ENCODE results near the gene EOMES.

The EOMES gene

DNA sequence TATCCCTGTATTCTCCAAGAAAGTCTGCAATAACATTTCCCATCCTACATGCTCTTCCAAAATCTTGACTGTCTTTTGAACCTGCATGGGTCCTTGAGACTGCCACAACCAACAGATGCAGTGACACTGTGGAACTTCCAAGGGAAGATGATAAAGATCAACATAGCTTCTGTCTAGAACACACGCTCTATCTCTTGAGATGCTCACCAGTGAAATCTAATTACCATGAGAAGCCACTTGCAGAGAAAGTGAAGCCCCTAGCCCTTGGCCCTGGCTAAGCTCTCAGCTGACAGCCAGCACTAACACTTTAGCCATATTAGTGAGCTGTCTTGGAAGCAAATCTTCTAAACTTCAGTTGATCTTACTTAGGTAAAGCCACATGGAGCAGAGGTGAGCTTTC, 36.6 kb downstream of the EOMES start:
- Mint-ChIP-seq H3K27ac (no peak overlapping the region), H3K4me3 (no peak overlapping the region), H3K27me3 (ENCODE audit: low read depth) (no peaks in the 10 kb centered on the region), H3K4me1 (peaks cover 5% of the 10 kb centered on the region), H3K9me3 (peaks cover 12% of the 10 kb centered on the region), H3K36me3 (ENCODE audit: low read depth) (no peaks in the 10 kb centered on the region)
- TF ChIP-seq, protein P1, sequence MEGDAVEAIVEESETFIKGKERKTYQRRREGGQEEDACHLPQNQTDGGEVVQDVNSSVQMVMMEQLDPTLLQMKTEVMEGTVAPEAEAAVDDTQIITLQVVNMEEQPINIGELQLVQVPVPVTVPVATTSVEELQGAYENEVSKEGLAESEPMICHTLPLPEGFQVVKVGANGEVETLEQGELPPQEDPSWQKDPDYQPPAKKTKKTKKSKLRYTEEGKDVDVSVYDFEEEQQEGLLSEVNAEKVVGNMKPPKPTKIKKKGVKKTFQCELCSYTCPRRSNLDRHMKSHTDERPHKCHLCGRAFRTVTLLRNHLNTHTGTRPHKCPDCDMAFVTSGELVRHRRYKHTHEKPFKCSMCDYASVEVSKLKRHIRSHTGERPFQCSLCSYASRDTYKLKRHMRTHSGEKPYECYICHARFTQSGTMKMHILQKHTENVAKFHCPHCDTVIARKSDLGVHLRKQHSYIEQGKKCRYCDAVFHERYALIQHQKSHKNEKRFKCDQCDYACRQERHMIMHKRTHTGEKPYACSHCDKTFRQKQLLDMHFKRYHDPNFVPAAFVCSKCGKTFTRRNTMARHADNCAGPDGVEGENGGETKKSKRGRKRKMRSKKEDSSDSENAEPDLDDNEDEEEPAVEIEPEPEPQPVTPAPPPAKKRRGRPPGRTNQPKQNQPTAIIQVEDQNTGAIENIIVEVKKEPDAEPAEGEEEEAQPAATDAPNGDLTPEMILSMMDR (IDR thresholded peaks at IDR 0.05; ENCODE audit: unreplicated experiment in 3 of 3): no peak

DNA sequence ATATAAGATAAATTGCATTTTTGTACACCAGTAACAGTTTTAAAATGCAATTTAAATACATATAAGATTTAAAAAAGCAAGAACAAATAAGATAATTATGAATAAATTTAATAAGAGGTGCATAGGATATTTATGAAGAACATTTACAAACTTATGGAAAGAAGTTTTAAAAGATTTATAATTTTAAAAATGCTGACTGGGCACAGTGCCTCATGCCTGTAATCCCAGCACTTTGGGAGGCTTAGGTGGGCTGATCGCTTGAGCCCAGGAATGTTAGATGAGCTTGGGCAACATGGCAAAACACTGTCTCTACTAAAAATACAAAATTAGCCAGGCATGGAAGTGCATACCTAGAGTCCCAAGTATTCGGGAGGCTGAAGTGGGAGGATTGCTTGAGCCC, 37.8 kb downstream of the EOMES start:
- TF ChIP-seq, protein P1 (IDR thresholded peaks at IDR 0.05; ENCODE audit: unreplicated experiment in 3 of 3): no peak
- Mint-ChIP-seq H3K27me3 (ENCODE audit: low read depth) (no peaks in the 10 kb centered on the region), H3K27ac (no peak overlapping the region), H3K9me3 (peaks cover 2% of the 10 kb centered on the region), H3K4me1 (peaks cover 5% of the 10 kb centered on the region), H3K36me3 (ENCODE audit: low read depth) (no peaks in the 10 kb centered on the region), H3K4me3 (no peak overlapping the region)

DNA sequence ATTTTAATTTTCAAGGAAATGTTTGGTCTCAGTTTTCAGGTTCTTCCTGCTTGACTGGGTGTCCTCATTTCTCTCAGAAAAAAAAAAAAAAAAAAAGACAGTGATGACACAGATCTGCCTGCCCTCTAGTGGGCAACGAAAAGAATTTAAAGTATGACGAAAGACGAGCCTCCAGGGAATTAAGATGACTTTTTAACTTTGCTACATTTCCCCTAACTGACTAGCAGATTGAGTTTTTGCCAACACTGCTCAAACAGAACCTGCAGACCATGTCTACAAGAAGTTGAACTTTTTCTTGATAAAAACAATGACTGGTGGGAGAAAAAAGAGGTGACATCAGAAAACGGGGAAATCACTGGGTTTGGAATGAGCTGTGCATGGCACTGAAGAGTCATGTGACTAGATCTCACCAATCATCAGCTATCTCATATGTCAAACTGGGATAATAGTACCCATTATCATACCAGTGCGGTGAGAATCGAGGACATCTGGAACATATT, 40.8 kb downstream of the EOMES start:
- peaks cover 5% of the 10 kb centered on the region for H3K4me1 Mint-ChIP-seq
- H3K36me3 Mint-ChIP-seq (ENCODE audit: low read depth): no peaks in the 10 kb centered on the region
- H3K4me3 Mint-ChIP-seq: peak overlapping the region; percentile 15 to 60 (median 46)
- no peaks in the 10 kb centered on the region for H3K27me3 Mint-ChIP-seq (ENCODE audit: low read depth)
- H3K27ac Mint-ChIP-seq: no peak overlapping the region
- H3K9me3 Mint-ChIP-seq: no peaks in the 10 kb centered on the region
- TF ChIP-seq, protein P1 (IDR thresholded peaks at IDR 0.05; ENCODE audit: unreplicated experiment in 3 of 3): peak; percentile 66 to 72 (median 72)

DNA sequence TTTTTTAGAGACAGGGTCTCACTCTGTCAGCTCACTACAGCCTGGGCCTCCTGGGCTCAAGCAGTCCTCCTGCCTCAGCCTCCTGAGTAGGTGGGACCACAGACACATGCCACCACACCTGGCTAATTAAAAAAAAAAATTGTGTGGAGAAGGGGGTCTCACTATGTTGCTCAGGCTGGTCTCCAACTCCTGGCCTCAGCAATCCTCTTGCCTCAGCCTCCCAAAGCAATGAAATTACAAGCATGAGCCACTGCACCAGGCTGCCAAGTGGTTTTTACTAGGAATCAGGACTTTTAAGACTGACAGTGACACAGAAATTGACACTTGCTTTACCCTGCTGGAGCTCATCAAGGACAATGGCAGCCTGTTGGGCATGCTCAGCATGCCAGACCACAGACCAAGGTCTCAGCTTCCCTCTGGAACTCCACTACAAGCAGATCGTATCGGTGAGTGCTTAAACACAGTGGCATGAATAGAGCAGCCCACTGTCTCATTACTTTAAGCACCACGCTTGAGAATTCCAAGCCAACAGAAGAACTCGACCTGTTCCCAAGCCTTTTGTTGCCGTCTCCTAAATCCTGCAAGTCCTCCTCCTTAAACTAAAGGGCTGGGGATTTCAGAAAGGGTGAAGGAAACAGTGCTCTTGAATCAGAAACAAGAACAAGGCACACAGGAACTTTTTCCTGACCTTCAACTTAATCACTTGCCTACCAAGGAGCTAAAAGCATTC, 41.4 kb downstream of the EOMES start:
- TF ChIP-seq, protein P1 (IDR thresholded peaks at IDR 0.05; ENCODE audit: unreplicated experiment in 3 of 3): no peak
- Mint-ChIP-seq H3K27me3 (ENCODE audit: low read depth) (no peaks in the 10 kb centered on the region), H3K9me3 (no peaks in the 10 kb centered on the region), H3K36me3 (ENCODE audit: low read depth) (no peaks in the 10 kb centered on the region), H3K4me3 (no peak overlapping the region), H3K27ac (no peak overlapping the region), H3K4me1 (peaks cover 5% of the 10 kb centered on the region)

DNA sequence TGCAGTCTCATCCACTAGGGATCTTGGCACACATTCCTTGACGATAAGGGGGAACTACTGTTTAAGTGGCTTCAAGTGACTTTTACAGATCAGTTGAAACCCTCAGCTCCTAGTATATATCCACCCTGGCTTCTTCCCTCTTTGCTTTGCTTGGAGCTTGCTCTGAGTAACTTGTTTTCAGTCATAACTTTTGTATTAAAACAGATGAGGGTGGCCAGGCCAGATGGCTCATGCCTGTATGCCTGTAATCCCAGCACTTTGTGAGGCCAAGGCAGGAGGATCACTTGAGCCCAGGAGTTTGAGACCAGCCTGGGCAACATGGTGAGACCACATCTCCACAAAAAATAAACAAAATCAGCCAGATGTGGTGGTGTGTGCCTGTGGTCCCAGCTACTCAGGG, 42.4 kb downstream of the EOMES start:
- Mint-ChIP-seq H3K4me3 (no peak overlapping the region), H3K4me1 (peaks cover 5% of the 10 kb centered on the region), H3K36me3 (ENCODE audit: low read depth) (no peaks in the 10 kb centered on the region), H3K9me3 (no peaks in the 10 kb centered on the region), H3K27me3 (ENCODE audit: low read depth) (no peaks in the 10 kb centered on the region), H3K27ac (no peak overlapping the region)
- TF ChIP-seq, protein P1 (IDR thresholded peaks at IDR 0.05; ENCODE audit: unreplicated experiment in 3 of 3): no peak

DNA sequence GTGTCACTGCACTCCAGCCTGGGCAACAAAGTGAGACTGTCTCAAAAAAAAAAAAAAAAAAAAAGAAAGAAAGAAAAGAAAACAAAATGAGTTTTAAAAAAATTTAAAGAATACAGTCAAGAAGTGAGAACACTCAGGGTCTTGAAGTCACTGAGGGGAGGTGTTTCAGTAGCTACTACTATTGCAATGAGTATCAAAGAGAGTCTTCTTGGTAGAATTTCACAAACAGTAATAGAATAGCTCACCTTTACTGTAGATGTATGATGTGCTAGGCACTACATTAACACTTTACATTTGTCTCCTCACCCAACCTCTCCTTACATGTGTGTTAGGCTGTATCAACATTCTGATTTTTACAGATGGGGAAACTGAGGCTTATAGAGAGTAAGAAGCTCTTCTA, 43.9 kb downstream of the EOMES start:
- H3K4me1 Mint-ChIP-seq: peaks cover 5% of the 10 kb centered on the region

More for the DNA sequence above, 43.9 kb downstream of the EOMES start:
- H3K4me3 Mint-ChIP-seq: no peak overlapping the region
- no peaks in the 10 kb centered on the region for H3K36me3 Mint-ChIP-seq (ENCODE audit: low read depth)
- no peaks in the 10 kb centered on the region for H3K27me3 Mint-ChIP-seq (ENCODE audit: low read depth)
- TF ChIP-seq, protein P1 (IDR thresholded peaks at IDR 0.05; ENCODE audit: unreplicated experiment in 3 of 3): no peak
- no peaks in the 10 kb centered on the region for H3K9me3 Mint-ChIP-seq
- no peak overlapping the region for H3K27ac Mint-ChIP-seq
